Fibroblast of villous mesenchyme (primary cell): ENCODE measurements around the gene PLXNA2. TPM values are rescaled to one million over a fixed set of nuclear protein-coding genes. Genes with fewer than 3 reads are reported as not detected.

Experiments used
- DNase-seq: peaks from one replicate; pipeline ENCODE4 v3.0.0-alpha.2; 2010; ENCODE audit warnings: low read depth
- H3K4me3 ChIP-seq: 2 replicates; pipeline ENCODE4 v1.5.1; 2011; ENCODE audit warnings: low read depth, mild to moderate bottlenecking, low read length
- total RNA-seq: library from RNA; depleted of rRNA; stranded (reverse); fragments of >200 nt; gene quantifications from 2 replicates; pipeline ENCODE4 v1.2.3, GENCODE V29; 2012
- TF ChIP-seq, protein P1 (sequence below): IDR thresholded peaks from 2 replicates; pipeline ENCODE4 v1.5.1; 2012; ENCODE audit warnings: low read depth, mild to moderate bottlenecking, low read length; ENCODE audit not compliant: insufficient read depth

PLXNA2 gene
- total RNA-seq, 1 donor, result 0.86 TPM

DNA sequence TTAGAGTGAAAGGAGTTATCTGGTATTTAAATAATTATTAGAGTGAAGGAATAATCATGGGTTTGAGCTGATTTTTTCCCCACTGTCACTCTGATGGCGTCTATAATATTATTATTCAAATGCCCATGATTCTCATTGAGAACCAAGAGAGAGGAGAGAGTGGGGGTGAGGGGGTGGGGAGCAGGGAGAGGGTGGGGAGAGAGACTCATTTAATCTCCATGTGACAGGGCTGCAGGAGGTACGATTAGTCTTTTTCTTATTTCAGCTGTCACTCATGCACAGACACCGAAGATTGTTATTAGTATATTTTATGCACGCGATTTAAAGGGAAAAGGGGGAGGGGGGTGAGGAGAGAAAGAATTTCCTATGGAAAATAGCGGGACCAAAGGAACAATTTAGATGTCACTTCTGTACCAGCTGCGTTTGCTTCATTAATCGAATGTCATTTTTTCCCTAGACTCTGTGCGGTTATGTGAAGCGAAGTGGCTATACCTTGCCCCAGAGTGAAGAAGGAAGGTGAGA, 19.9 kb downstream of the PLXNA2 start:
- TF ChIP-seq, protein P1, sequence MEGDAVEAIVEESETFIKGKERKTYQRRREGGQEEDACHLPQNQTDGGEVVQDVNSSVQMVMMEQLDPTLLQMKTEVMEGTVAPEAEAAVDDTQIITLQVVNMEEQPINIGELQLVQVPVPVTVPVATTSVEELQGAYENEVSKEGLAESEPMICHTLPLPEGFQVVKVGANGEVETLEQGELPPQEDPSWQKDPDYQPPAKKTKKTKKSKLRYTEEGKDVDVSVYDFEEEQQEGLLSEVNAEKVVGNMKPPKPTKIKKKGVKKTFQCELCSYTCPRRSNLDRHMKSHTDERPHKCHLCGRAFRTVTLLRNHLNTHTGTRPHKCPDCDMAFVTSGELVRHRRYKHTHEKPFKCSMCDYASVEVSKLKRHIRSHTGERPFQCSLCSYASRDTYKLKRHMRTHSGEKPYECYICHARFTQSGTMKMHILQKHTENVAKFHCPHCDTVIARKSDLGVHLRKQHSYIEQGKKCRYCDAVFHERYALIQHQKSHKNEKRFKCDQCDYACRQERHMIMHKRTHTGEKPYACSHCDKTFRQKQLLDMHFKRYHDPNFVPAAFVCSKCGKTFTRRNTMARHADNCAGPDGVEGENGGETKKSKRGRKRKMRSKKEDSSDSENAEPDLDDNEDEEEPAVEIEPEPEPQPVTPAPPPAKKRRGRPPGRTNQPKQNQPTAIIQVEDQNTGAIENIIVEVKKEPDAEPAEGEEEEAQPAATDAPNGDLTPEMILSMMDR, result no peak
- DNase-seq, result no peak
- H3K4me3 ChIP-seq, result no peak overlapping the region

DNA sequence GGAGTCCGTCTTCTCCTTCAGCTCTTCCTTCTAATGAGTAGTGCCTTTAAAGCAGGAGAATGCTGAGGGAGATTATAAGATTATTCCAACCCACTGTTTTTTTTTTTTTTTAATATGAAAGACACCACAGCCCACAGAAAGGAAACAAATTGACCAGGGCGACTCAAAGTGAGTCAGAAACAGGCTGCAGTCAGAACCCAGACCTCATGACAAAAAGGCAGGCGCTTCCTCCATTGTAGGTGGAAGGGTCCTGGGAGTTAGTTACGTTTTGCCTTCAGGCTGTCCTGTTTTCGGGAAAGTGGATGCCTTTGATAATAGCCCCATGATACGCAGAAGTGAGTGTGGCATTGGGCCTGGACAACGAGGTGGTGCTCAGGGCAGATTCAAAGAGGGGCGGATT, 21.0 kb downstream of the PLXNA2 start:
- DNase-seq, result no peak
- TF ChIP-seq, protein P1, result no peak
- H3K4me3 ChIP-seq, result no peak overlapping the region

DNA sequence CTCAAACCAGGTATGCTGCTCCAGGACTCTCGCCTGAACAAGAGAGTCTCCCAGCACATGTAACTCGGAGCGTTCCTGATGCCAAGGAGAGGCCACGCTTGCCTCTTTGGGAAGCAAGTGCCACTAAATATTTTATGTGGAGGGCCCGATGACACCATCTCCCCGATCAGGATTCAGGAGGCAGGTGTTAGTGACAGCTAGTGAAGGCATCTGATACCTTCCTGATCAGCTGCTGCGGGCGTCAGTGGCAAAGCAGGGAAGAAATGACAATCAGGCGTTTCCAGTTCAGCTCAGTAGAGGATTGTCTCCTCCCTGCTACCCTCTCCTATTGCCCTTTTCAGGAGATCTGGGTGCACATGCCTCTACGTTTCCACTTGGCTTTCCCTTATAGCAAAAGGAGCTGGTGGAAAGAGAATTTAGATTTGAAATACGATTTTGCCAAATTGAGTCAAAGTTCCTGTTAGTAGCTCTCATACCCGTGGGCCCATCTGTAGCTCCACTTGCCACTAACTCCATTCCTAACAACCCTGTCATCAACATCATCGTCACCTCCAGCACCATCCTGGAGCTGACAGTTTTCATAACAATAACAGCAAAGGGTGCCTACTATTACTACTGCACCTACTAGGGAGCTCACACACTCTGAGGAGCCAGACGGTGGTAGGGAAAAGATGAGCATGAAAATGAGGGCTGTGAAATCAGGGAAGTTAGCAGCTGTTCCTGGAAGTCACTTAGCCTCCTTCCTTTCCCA, 21.6 kb downstream of the PLXNA2 start:
- H3K4me3 ChIP-seq, result no peak overlapping the region
- TF ChIP-seq, protein P1, result no peak
- DNase-seq, result no peak

DNA sequence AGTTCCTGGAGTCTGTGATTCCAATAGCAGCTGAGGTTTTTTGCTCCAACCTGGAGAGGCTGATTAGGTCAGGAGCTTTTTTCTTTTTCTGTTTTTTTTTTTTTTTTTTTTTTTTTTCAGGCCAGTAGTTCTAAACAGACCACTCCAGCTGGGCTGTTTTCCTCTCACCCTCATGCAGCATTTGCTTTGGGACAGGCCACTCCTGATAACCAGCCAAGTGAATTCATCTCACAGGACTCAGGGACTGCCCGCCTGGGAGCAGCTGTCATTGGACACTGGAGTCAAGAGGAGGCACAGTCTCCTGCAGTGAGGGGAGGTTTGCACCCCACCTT, 22.9 kb downstream of the PLXNA2 start:
- no peak for DNase-seq
- TF ChIP-seq, protein P1, result no peak
- H3K4me3 ChIP-seq, result no peak overlapping the region

DNA sequence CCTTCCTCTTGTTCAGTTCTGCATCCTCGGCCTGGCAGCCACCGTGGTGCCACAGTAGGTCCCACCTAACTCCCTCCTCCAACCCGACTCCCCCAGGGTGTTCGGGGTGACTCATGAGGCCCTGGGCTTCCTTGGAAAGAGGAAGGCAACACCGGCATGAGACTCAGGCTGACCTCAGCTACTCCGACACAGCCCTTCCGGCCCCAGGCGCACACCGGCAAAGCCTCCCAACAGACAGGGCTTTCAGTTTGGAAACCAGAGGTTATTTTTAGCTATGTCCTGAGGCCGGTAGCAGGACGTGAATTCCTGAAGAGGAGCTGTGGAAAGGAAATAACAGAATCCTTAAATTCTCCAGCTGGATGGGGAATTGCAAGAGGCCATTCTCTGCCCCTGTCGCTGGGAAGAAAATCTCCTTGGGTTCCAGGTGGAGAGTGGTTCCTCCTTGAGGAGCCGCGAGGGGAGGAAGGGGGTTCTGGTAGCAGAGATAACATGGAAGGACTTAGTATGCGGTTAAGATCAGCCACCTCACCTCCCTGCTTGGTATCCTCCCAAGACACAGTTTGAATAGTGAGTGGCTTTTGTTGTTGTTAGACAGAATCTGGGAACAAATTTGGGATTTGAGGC, 24.4 kb downstream of the PLXNA2 start:
- H3K4me3 ChIP-seq, result no peak overlapping the region
- DNase-seq, result peak; percentile 87

DNA sequence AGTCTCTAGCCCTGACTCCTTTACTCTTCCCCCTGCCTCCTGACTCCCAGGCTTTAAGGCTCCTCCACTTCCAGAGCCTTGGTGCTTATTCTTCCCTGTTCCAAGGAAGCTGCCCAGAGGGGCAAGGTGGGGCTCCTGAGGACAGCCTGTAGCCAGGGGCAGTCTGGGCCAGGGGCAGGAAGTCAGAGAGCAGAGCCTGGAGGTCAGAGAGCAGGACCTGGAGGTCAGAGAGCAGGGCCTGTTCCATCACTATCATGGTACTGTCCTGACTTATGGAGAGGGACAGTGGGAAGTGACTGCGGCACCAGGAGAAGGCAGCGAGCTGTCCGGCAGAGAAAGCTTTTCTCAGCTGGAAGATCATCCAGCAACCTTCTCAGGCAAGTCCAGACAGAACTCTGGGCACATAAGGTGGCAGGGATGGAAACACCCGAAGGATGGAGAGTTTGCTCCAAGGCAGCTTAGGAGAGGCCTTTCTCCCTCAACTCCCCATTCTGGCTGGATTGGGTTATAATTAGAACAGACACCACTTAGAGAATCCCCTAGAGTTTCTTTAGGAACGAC, 25.0 kb downstream of the PLXNA2 start:
- DNase-seq, result no peak
- no peak overlapping the region for H3K4me3 ChIP-seq
- TF ChIP-seq, protein P1, result no peak

More for the DNA sequence above, 24.4 kb downstream of the PLXNA2 start:
- TF ChIP-seq, protein P1, result no peak
